Measurements from ENCODE around the gene PSMC5. TPM values are rescaled to one million over a fixed set of nuclear protein-coding genes. Genes with fewer than 3 reads are reported as not detected.

Gene PSMC5
- total and polyA plus RNA-seq, 10 of the 15 experiments (the other 5 are each of a cell fraction or from before 2014, with no cell fraction given): 55.0 to 266 (median 148) TPM

- TF ChIP-seq REST (IDR thresholded peaks at IDR 0.05; ENCODE audit: low read depth, low read length) (no peak), JUNB (IDR thresholded peaks at IDR 0.05) (no peak), ZNF207 (IDR thresholded peaks at IDR 0.05; ENCODE audit: borderline replicate concordance) (no peak), PML (IDR thresholded peaks at IDR 0.05; ENCODE audit: low read length) (no peak), CTCF (IDR thresholded peaks at IDR 0.05 in 2 of 3, conservative IDR thresholded peaks at IDR 0.05 in 1 of 3; ENCODE audit: control insufficient read depth in 2 of 3, extremely low read depth in 1 of 3, insufficient read depth in 1 of 3, low read depth in 3 of 3, low read length in 3 of 3) (peak; percentile 62 to 78 (median 66)), MEF2A (IDR thresholded peaks at IDR 0.05; ENCODE audit: insufficient read depth, low read depth, low read length) (no peak), IRF4 (IDR thresholded peaks at IDR 0.05; ENCODE audit: low read depth, low read length) (0 out of 2 replicates have a peak, but pooled peaks have one; percentile 23), HDGF (IDR thresholded peaks at IDR 0.05) (0 out of 2 replicates have a peak, but pooled peaks have one; percentile 42), ZNF24 (IDR thresholded peaks at IDR 0.05) (no peak), LARP7 (IDR thresholded peaks at IDR 0.05) (no peak), TCF7 (IDR thresholded peaks at IDR 0.05; ENCODE audit: borderline replicate concordance) (no peak), EGR1 (IDR thresholded peaks at IDR 0.05; ENCODE audit: borderline replicate concordance in 1 of 2, low read depth in 2 of 2, low read length in 2 of 2) (no peak), MTA2 (IDR thresholded peaks at IDR 0.05; ENCODE audit: low read depth) (no peak), POLR2AphosphoS2 (IDR thresholded peaks at IDR 0.05; ENCODE audit: low read depth, low read length) (no peak), SMC3 (IDR thresholded peaks at IDR 0.05; ENCODE audit: borderline replicate concordance, low read length) (peak; percentile 25; the same call in 1 of the 2 replicates), YY1 (IDR thresholded peaks at IDR 0.05; ENCODE audit: low read depth, low read length) (0 out of 2 replicates have a peak, but pooled peaks have one; percentile 47), HDAC6 (IDR thresholded peaks at IDR 0.05; ENCODE audit: unreplicated experiment) (no peak), SUPT20H (IDR thresholded peaks at IDR 0.05; ENCODE audit: borderline replicate concordance, control insufficient read depth, low read depth, low read length) (no peak), RAD21 (IDR thresholded peaks at IDR 0.05; ENCODE audit: insufficient read depth, low read depth, low read length) (peak; percentile 40), SMARCA5 (IDR thresholded peaks at IDR 0.05) (peak; percentile 25; the same call in 1 of the 2 replicates), E4F1 (IDR thresholded peaks at IDR 0.05; ENCODE audit: borderline replicate concordance, partially characterized antibody) (no peak), ASH2L (IDR thresholded peaks at IDR 0.05; ENCODE audit: borderline replicate concordance, low read depth) (no peak)
Observed at GRCh38 chr17:63834431-63835166, 7.4 kb downstream of the PSMC5 start (continued).
